Frontal cortex (tissue), 4 donors: ENCODE results near the gene SH2D3A. TPM values are rescaled to one million over a fixed set of nuclear protein-coding genes. Genes with fewer than 3 reads are reported as not detected.
"Not testable (repeated sequence)": the region's sequence is repeated elsewhere in the genome, so short reads cannot be mapped to it uniquely, and the experiment has no call there.

Experiments
- DNase-seq, 2 donors: peaks; one replicate each; pipeline ENCODE4 v3.0.0; 2012; ENCODE audit warnings: low spot score in 2 of 2
- FAIRE-seq: peaks from 2 replicates; lab custom pipeline; 2012; peaks lifted over from hg19 to GRCh38; lab: Jason Lieb, UNC
- total RNA-seq: library from RNA; depleted of rRNA; stranded (reverse); fragments of >200 nt; gene quantifications from one replicate; pipeline ENCODE4 v1.2.3, GENCODE V29; 2014
- donor health status: control.
- donor health status: control.
- donor health status: control.

Gene SH2D3A
- total RNA-seq, 1 donor from 2014 or later = 0.82 TPM

DNA sequence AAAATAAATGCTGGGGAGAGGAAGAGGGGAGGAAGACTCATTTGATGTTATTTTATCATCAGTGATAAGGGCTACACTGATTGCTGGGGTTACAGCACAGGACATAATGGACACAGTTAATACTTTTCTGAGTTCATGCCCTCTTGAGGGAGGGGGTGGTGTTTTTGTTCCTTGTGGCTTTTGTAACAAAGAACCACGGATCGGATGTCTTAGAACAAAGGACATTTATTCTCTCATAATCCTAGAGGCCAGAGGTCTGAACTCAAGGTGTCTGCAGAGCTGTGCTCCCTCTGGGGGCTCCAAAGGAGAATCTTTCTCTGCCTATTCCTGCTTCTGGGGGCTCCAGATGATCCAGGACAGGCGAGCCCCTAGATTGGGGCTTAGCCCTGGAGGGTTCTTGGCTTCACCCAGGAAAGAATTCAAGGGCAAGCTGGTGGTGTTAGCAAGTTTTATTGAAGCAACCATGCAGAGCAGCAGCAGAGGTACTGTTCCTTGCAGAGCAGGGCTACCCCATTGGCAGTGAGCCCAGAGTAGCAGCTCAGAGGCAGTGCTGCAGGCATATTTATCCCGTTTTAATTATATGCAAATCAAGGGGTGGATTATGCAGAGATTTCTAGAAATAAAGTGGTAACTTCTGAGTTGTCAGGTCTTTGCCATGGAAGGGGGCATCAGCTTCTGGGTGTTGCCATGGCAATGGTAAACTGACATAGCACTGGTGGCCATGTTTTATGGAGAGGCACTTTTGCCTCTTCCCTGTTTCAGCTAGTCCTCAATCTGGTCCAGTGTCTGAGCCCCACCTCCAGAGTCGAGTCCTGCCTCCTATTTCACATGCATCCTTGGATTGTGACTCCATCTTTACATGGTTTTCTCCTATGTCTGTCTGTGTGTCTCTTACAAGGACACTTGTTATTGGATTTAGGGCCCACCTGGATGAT is 23.2 kb upstream of the SH2D3A start:
- no peak for FAIRE-seq

DNA sequence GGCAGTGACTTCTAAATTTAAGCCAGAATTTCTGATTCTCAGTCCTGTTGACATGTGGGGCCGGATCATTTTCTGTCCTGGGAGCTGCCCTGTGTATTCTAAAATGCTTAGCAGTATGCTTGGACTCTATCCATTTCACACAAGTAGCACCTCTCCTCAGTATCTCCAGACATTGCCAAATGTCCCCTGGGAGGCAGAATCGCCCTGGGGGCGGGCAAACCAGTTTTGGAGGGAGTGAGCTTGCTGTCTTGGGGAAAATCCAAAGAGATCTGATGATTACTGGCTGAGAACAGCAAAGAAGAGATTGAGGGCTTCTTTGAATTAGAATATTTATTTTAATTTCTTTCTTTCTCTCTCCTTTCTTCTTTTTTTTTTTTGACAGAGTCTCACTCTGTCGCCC is 21.7 kb upstream of the SH2D3A start:
- DNase-seq (no peak), FAIRE-seq (no peak)

More for the DNA sequence above, 23.2 kb upstream of the SH2D3A start:
- DNase-seq = no peak

GRCh38 chr19:6787393-6787792 is 20.2 kb upstream of the SH2D3A start:
- DNase-seq = no peak
- no peak for FAIRE-seq

- no peak for DNase-seq
- no peak for FAIRE-seq
These were observed 12.0 kb upstream of the SH2D3A start for GRCh38 chr19:6779206-6779605.

GRCh38 chr19:6778386-6778785 is 11.2 kb upstream of the SH2D3A start:
- no peak for DNase-seq
- FAIRE-seq = no peak

DNA sequence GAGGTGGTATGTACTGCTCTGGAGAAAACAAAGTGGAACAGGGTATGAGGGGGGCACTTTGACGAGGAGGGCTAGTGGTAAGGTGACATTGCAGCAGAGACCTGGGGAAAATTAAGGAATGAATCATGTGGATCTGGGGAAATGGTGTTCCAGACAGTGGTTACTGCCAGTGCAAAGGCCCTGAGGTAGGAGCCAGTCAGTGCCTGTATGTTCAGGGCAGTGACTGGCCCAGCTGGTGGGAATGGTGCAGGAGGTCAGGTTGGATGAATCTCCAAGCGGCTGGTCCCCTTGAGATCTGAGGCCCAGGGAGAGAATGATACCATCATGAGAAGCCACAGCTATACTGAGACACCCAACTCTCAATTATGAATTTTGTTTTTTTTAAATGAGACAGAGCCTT is 10.2 kb upstream of the SH2D3A start:
- no peak for FAIRE-seq

GRCh38 chr19:6776999-6777398 is 9.8 kb upstream of the SH2D3A start:
- DNase-seq (no peak), FAIRE-seq (no peak)

More for the DNA sequence above, 10.2 kb upstream of the SH2D3A start:
- no peak for DNase-seq

DNA sequence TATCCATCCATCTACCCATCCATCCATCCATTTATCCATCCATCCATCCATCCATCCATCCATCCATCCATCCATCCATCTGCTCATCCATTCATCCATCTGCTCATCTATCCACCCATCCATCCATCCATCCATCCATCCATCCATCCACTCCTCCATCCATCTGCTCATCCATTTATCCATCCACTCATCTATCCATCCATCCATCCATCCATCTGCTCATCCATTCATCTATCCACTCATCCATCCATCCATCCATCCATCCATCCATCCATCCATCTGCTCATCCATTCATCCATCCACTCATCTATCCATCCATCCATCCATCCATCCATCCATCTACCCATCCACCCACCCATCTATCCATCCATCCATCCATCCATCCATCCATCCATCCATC is 8.8 kb upstream of the SH2D3A start:
- DNase-seq, FAIRE-seq: not testable (repeated sequence)

DNA sequence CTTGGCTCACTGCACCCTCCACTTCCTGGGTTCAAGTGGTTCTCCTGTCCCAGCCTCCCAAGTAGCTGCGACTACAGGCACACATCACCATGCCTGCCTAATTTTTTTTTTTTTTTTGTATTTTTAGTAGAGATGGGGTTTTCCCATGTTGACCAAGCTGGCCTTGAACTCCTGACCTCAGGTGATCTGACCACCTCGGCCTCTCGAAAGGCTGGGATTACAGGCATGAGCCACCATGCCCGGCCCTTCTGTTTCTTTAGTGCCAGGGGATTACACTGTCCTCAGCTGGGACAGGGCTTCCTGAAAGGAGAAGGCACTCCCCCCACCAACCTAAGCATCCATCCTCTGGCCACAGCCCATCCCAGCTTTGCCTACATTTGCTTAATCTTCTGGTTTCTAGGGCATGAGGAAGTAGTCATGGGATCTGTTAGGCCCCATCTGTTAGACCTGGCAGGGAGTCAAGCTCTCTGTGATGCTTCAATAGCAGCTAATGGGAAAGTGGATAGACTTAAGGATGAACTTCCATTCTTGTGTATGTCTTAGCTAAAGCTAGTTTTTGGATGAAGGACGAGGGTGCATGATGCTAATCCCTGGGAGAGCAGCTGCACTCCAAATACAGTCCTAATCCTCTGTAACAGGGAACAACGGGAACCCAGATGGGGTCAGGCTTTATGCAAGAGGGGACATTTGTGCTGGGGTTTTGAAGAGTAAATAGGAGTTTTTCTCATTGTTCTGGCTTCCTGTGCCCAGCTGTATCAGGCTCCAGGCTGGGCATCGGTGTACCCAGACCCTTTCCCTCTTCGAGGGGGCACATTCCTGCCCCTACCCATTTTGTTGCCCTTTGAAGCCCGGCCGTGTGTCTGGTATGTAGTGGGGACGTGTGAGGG is 7.8 kb upstream of the SH2D3A start:
- FAIRE-seq (no peak), DNase-seq (no peak)

- FAIRE-seq = no peak
- DNase-seq = no peak
These were observed 6.2 kb upstream of the SH2D3A start for GRCh38 chr19:6773323-6773931.

GRCh38 chr19:6772866-6773322 is 5.7 kb upstream of the SH2D3A start:
- no peak for DNase-seq
- no peak for FAIRE-seq

DNA sequence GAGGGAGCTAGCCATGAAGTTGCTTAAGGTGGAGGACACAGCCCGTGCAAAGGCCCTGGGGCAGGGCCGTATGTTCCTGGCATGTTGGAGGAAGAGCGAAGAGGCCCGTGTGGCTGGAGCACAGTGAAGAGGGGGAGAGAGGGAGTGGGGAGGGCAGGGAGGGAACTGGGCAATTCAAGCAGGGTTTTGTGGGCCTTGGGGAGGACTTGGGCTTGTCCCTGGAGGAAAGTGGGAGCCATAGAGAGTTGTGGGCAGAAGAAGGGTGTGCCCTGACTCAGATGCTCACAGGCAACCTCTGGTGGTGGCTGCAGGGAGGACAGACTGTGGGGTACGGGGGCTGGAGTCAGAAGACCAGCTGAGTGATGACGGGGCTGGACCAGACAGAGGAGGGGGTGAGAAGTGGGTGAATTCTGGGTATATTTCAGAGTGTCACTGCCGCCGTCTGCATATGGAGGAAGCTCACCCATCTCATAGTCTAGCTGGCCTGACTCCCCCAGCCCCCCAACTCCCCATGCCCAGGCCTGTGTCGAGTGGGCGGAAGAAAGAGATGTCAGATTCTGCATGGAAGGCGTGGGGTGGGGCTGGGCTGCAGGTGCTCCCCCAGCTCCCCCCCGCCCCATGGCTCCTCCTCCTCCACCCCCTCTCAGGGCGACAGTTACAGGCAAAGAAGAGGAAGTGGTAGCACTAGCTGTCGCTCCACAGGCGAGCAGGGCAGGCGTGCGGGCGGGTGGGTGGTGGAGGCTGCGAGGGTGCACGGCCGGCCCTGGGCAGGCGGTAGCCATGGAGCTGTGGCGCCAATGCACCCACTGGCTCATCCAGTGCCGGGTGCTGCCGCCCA is 5.0 kb upstream of the SH2D3A start, which contains the start of gene VAV1:
Gene VAV1 (plus strand): TSS at position 681 of the 838 bp plus-strand sequence. CDS start 100 bp downstream, at position 781.
- DNase-seq (no peak), FAIRE-seq (no peak)

- FAIRE-seq, DNase-seq: not testable (repeated sequence)
These were observed 4.4 kb upstream of the SH2D3A start for GRCh38 chr19:6771648-6772027.

DNA sequence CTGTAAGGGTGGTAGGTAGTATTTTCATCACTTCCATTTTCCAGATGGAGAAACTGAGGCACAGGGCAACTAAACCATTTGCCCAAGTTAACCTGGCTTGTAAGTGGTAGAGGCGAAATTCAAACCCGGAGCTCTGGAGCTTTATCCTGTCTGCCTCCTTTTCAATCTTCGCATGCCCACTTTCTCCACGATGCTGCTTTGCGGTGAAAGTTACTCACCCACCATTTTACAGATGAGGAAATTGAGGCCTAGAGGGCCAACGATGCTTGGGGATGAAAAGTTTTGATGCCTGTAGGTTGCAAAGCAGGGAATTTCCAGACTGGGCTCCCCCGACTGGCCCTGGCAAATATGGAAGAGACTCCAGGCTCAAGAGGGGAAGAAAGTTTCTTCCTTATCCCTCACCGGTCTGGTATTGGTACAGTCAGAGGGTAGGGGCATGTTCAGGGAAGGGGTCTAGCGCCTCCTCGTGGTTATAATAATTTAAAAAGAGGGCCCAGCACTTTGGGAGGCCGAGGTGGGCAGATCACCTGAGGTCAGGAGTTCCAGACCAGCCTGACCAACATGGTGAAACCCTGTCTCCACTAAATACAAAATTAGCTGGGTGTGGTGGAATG is 1.9 kb upstream of the SH2D3A start:
- FAIRE-seq = no peak
- DNase-seq = no peak

GRCh38 chr19:6768236-6768785 is 1.1 kb upstream of the SH2D3A start:
- DNase-seq (no peak), FAIRE-seq (no peak)

- no peak for FAIRE-seq
- DNase-seq = no peak
These were observed 216 bp downstream of the SH2D3A start for GRCh38 chr19:6767081-6767356.

DNA sequence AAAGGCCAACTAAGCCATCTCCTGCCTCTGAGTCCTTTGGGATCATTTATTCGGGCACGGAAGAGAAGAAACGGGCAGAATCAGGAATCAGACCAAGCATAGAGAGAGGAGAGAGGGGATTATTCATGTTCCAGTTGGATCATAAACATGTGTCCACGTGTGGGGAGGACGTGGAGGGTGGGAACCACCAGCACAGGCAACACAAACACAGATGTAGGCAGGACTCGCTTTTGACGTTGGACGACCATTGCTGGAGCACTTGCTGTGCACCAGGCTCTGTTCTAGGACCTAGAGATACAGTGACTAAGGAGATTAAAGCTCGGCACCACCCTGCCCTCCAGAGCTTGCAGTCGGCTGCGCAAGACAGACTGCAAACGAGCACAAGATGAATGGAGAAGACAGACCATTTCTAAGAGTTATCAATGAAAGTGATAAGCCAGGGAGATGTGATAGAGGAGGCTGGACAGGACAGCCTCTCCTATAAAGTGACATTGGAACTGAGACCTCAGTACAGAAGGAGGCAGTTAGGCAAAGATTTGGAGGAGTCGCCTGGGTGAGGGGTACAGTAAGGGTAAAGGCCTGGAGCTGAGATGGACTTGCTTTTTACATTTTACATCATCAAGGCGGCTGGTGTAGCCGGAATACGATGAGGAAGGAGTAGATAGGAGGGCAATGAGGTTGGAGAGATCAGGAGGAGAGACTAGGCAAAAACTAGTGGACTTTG is 716 bp downstream of the SH2D3A start:
- FAIRE-seq = no peak
- no peak for DNase-seq

GRCh38 chr19:6765738-6766356 is 1.4 kb downstream of the SH2D3A start:
- DNase-seq (no peak), FAIRE-seq (no peak)
